Measurements from ENCODE around the gene HSPA1L. TPM values are rescaled to one million over a fixed set of nuclear protein-coding genes. Genes with fewer than 3 reads are reported as not detected.

The HSPA1L gene
- total RNA-seq, 1 donor from 2014 or later: 1.2 TPM

- no peak overlapping the region for H3K4me3 Mint-ChIP-seq
- DNase-seq (no peak), ATAC-seq (ENCODE audit: low read depth) (no peak)
- H3K4me1 Mint-ChIP-seq: peaks cover 33% of the 10 kb centered on the region
- ChIA-PET CTCF (interaction anchor here (1.5 kb wide), 1 partner anchor 9 kb away, joined by 5 read pairs; no protein-coding TSS in a partner anchor), POLR2A (interaction anchor here (0.5 to 5.9 kb wide), 5 partner anchors 23 to 233 kb away, joined by 3 to 103 read pairs (median 4); partner anchors contain the start of genes CLIC1 and MSH5)
- H3K27me3 Mint-ChIP-seq: no peaks in the 10 kb centered on the region
- TF ChIP-seq CTCF (IDR thresholded peaks at IDR 0.05): no peak
- no peak overlapping the region for H3K27ac Mint-ChIP-seq
- H3K36me3 Mint-ChIP-seq (ENCODE audit: low read depth): peaks cover 31% of the 10 kb centered on the region
- no peaks in the 10 kb centered on the region for H3K9me3 Mint-ChIP-seq
- intact Hi-C loops (cut with micrococcal nuclease): no loop called here
These were observed 15.3 kb downstream of the HSPA1L start for GRCh38 chr6:31799781-31800180.

- Mint-ChIP-seq H3K4me1 (peaks cover 51% of the 10 kb centered on the region), H3K9me3 (no peaks in the 10 kb centered on the region), H3K27ac (peak overlapping the region; percentile 89), H3K27me3 (no peaks in the 10 kb centered on the region), H3K4me3 (peak overlapping the region; percentile 62), H3K36me3 (ENCODE audit: low read depth) (peaks cover 32% of the 10 kb centered on the region)
- ATAC-seq (ENCODE audit: low read depth): no peak
- ChIA-PET POLR2A (interaction anchor here (0.6 to 5.9 kb wide), 6 partner anchors 8 to 133 kb away, joined by 3 to 103 read pairs (median 5); partner anchors contain the start of genes CLIC1, LSM2 and MSH5), CTCF (interaction anchor here (1.5 to 2.9 kb wide), 4 partner anchors 9 to 246 kb away, joined by 3 to 20 read pairs (median 6); partner anchors contain the start of genes CLIC1 and LSM2)
- no peak for TF ChIP-seq CTCF (IDR thresholded peaks at IDR 0.05)
- DNase-seq: no peak
- intact Hi-C loops (cut with micrococcal nuclease): loop anchor here (2.0 kb wide), 1 partner anchor 17 kb away; the partner anchor contains the start of genes HSPA1A and HSPA1L
These were observed 17.5 kb downstream of the HSPA1L start for GRCh38 chr6:31797588-31797987.

DNA sequence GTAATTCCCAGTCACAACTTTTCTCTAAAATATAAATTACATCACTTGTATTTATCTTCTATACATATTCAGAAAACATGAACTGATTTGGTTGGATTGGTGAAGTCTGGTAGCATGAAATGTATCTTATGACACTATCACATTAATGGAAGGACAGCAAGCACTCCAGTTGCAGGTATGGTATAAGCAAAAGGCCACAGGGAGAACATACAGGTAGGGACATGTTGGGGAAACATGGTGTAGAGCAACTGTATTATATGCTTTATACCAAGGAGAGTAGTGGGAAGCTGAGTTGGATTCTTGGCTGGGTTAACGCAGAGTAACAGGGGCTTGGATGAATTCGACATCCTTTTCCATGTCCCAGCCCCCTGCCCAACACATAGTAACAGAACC, 18.1 kb downstream of the HSPA1L start:
- POLR2A ChIA-PET: interaction anchor here (0.6 to 5.9 kb wide), 11 partner anchors 9 to 411 kb away, joined by 3 to 103 read pairs (median 8); partner anchors contain the start of genes C6orf47, CLIC1, CSNK2B and GPANK1
- ATAC-seq (ENCODE audit: low read depth) (no peak), DNase-seq (no peak)
- no peaks in the 10 kb centered on the region for H3K27me3 Mint-ChIP-seq
- peaks cover 34% of the 10 kb centered on the region for H3K36me3 Mint-ChIP-seq (ENCODE audit: low read depth)
- H3K27ac Mint-ChIP-seq: peak overlapping the region; percentile 89
- intact Hi-C loops (cut with micrococcal nuclease): loop anchor here (2.0 kb wide), 1 partner anchor 18 kb away; the partner anchor contains the start of genes HSPA1A and HSPA1L
- TF ChIP-seq CTCF (IDR thresholded peaks at IDR 0.05): no peak
- CTCF ChIA-PET: interaction anchor here (1.5 to 2.9 kb wide), 5 partner anchors 9 to 246 kb away, joined by 3 to 20 read pairs (median 6); partner anchors contain the start of genes CLIC1 and LSM2
- peak overlapping the region; percentile 64 for H3K4me3 Mint-ChIP-seq
- H3K9me3 Mint-ChIP-seq: no peaks in the 10 kb centered on the region
- peaks cover 56% of the 10 kb centered on the region for H3K4me1 Mint-ChIP-seq

GRCh38 chr6:31795616-31796298, 19.3 kb downstream of the HSPA1L start, which contains the start of gene VARS1:
Gene VARS1, minus strand, starts transcription at chr6:31795752. Its CDS starts 535 bp downstream, at chr6:31795217.
- no peak for TF ChIP-seq CTCF (IDR thresholded peaks at IDR 0.05)
- Mint-ChIP-seq H3K36me3 (ENCODE audit: low read depth) (peaks cover 36% of the 10 kb centered on the region), H3K27me3 (no peaks in the 10 kb centered on the region), H3K4me3 (peak within 1 kb of the TSS; percentile 98), H3K27ac (peak within 1 kb of the TSS; percentile 98), H3K9me3 (no peaks in the 10 kb centered on the region), H3K4me1 (peaks cover 65% of the 10 kb centered on the region)
- intact Hi-C loops (cut with micrococcal nuclease): loop anchor here (1.0 to 2.0 kb wide), 11 partner anchors 11 to 249 kb away; partner anchors contain the start of genes ABHD16A, ATP6V1G2, BAG6 and DDAH2
- peak; percentile 89 for DNase-seq
- CTCF ChIA-PET: interaction anchor here (0.7 to 2.9 kb wide), 9 partner anchors 10 to 207 kb away, joined by 3 to 20 read pairs (median 5); partner anchors contain the start of genes CLIC1, DDAH2, HSPA1A and HSPA1L
- ATAC-seq (ENCODE audit: low read depth): peak; percentile 89
- POLR2A ChIA-PET: interaction anchor here (0.6 to 5.9 kb wide), 26 partner anchors 10 to 1049 kb away, joined by 3 to 103 read pairs (median 6); partner anchors contain the start of genes ABHD16A, BAG6, C6orf47 and CLIC1

Measured in activated B cell treated with CpG ODN at 0.5 μM for 24 hours (primary cell).